NCI-H345 treated with DMSO at 0.1 percent for 48 hours (cell line): ENCODE data around the gene SLIT3.
"Not testable (repeated sequence)": the region's sequence is repeated elsewhere in the genome, so short reads cannot be mapped to it uniquely, and the experiment has no call there.

Experiments
- DNase-seq: peaks from one replicate; lab custom pipeline; 2025; ENCODE audit not compliant: unreplicated experiment; lab: John Stamatoyannopoulos, UW

SLIT3 gene

GRCh38 chr5:169222934-169223594, 77.9 kb downstream of the SLIT3 start:
- no peak for DNase-seq

GRCh38 chr5:169221519-169221918, 79.4 kb downstream of the SLIT3 start:
- DNase-seq, result no peak

DNA sequence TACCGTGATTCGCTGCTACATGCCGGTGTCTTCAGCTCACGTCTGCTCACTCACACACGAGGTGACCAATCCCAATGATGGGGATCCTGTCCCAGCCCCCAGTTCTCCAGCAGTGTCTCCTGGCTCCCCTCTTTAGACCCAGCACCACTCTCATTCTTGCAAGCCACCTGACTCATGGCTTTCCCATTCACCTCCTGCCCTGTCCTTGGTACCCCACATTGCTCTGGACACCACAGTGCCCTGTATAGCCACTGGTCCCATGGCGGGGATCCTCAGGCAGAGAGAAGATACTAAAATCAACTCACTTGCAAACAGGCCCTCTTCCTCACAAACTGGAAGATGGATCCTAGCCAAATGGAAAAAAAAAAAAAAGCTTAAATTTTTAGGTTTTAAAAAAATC, 81.0 kb downstream of the SLIT3 start:
- DNase-seq, result no peak

DNA sequence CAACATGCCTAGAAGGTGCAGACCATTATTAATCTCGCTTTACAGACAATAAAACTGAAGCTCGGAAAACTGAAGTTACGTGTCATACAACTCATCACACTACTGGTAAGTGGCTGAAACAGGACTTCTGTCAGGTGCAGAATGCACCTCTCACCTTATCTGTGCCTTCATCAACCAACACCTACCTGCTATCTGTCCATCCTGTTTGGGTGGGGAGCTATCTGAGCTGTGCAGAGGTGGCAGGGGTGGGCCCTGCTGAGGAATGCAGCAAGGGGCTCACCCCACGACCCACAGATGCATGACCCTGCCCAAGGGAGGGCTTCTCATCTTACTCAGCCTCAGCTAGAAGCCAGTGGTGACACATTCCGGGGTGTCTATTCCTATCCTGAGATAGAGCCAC, 81.6 kb downstream of the SLIT3 start:
- DNase-seq, result no peak

DNA sequence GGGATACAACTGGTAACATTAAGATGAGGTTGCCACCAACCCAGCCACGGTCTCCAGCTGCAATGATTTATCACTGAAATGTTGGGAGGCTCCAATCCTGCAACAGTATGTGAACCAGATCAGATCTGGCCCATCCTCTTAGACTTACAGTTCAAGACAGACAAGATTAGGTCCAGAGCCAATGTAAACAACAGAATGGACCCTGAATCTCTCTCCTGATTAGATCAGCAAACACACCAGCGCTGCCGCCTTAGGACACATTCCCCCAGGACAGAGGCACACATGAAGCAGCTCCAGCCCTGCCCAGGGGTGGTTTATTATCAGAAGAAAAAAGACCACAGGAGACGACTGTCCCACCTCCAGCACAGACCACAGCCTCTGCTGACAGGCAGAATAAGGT, 82.1 kb downstream of the SLIT3 start:
- no peak for DNase-seq

- no peak for DNase-seq
Measured at GRCh38 chr5:169218176-169218575, 82.8 kb downstream of the SLIT3 start.

GRCh38 chr5:169216866-169217265, 84.1 kb downstream of the SLIT3 start:
- no peak for DNase-seq

- no peak for DNase-seq
Measured at GRCh38 chr5:169213479-169213878, 87.5 kb downstream of the SLIT3 start.

DNA sequence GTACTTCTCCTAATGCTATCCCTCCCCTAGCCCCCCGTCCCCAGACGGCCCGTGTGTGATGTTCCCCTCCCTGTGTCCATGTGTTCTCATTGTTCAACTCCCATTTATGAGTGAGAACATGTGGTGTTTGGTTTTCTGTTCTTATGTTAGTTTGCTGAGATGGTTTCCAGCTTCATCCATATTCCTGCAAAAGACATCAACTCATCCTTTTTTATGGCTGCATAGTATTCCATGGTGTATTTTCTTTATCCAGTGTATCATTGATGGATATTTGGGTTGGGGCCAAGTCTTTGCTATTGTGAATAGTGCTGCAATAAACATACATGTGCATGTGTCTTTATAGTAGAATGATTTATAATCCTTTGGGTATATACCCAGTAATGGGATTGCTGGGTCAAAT, 89.2 kb downstream of the SLIT3 start:
- not testable (repeated sequence) for DNase-seq

GRCh38 chr5:169204788-169205400, 96.0 kb downstream of the SLIT3 start:
- no peak for DNase-seq

DNA sequence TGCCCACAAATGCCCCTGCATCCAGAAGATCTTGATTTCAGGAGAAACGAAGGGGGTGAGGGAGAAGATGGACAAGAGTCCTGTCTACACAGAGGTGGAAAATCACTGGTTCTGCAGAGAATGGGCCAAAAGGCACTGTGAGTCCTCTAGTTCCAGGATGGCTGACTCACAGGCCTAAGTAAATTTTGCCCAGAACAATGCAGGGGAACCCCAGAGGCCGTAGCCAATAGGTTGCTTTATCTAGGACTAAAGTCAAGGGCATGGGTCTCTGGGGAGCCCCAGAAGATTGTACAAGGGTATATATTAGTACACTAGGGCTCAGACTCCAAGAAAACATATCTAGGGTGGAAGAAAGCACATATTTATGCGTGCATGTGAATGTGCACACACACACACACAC, 98.0 kb downstream of the SLIT3 start:
- no peak for DNase-seq

DNA sequence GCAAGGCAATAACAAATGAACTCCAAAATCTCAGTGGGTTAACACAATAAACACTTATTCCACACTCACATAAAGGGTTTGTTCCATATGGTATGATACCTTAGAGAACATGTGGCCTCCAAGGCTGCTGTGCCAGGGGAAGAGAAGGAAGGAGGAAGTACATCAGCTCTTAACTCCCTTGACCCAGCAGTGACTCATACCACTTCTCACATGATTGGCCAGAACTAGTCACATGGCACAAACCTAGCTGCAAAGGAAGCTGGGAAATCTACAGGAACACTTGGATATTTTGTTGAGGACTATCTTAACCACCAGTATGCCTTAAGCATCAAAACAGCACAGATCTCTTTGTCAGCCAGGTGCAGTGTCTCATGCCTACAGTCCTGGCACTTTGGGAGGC, 99.3 kb downstream of the SLIT3 start:
- DNase-seq, result no peak

DNA sequence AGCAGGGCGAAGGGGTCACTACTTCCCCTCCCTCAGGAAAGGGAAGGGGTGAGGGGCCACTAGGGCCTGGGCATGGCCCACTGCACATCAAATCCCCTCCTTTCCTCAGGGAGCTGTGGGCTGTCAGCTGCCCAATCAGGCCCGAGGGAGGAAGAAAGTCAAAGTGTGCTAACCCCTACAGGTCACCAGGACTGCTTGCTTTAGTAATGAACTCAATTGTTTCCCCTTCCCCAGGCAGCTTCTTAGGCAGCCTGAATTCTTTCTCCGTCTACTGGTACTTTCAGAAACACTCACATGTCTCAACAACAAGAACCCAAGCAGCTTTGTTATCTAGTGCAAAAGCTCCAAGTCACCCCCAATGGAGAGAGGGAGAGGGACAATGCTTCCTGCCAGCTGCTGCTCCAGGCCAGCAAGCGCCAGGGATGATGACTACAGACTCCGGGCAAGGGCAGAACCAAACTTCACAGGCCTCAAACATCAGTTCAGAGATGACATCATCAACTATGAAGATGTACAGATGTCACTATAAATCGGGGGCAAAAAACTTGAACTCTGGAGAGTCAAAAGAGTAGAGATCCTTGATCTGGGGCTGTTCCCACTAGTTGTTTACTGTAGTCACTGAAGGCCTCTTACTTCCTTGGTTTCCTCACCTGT, 100.7 kb downstream of the SLIT3 start:
- no peak for DNase-seq

DNA sequence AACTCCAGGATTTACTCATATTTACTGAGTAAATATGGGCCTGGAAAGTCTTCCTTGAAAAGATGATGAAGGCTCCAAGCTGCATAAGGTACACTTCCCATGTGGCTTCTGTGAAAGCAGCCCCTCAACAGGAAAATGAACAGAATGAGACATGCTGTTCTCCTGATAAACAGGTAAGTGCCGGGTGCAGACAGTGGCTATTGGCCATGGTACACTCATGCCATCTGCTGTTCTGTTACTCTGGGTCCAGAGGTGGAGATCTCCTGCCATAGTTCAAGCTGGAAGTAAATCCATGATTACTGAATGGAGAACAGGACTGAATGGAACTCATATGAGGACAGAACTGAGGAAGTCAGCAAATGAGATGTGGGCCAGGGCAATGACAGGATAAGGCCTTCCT, 103.6 kb downstream of the SLIT3 start:
- peak; percentile 6 for DNase-seq

- no peak for DNase-seq
Measured at GRCh38 chr5:169196059-169196458, 104.9 kb downstream of the SLIT3 start.

DNA sequence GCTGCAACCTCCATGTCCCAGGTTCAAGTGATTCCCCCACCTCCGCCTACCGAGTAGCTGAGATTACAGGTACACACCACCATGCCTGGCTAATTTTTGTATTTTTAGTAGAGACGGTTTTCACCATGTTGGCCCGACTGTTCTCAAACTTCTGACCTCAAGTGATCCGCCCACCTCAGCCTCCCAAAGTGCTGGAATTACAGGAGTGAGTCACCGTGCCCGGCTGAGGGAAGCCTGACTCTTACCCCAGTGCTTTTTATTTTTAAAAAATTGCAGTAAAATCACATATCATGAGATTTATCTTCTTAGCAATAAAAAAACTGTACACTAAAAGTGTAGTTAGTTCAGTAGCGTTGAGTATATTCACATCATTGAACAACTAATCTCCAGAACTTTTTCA, 105.3 kb downstream of the SLIT3 start:
- DNase-seq, result no peak

GRCh38 chr5:169192536-169192935, 108.4 kb downstream of the SLIT3 start:
- no peak for DNase-seq

GRCh38 chr5:169190849-169191248, 110.1 kb downstream of the SLIT3 start:
- peak; percentile 79 for DNase-seq

GRCh38 chr5:169185626-169186025, 115.3 kb downstream of the SLIT3 start:
- DNase-seq, result no peak

DNA sequence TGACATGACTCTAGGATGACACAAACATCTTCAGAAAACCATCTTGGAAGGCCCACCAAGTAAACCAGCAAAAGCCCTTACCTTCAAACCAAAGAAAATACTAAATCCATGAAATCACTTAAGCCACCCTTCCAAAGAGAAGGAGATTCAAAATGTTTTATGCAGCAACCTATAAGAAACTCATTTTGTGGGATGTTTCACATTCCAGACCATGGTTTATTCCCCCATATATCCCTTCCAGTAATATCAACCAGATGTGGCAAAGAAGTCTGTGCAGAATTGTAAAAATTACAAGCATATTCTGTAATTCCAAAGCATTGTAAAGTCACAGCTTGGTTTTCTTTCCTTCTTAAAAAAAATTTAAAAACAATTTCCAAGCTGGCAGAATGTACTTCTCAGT, 117.4 kb downstream of the SLIT3 start:
- no peak for DNase-seq

GRCh38 chr5:169182797-169183196, 118.1 kb downstream of the SLIT3 start:
- no peak for DNase-seq

GRCh38 chr5:169181814-169182213, 119.1 kb downstream of the SLIT3 start:
- no peak for DNase-seq

DNA sequence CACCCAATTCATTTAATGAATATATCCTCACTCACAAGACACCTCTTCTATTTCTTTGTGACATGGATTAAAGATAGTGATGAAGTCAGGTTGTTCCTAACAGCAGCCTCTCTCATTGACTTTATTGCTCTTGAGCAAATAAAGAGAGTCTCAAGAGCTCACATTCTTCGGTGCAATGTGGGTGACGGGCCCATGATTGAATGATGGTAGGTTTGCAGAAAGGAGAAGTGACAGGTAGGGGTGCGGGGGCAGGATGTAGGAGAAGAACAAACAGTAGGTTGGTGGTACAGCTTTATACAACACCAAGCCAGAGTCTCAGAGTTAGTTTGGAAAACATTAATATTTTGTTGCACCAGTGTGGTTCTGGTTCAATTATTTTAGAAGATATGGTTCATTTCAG, 122.2 kb downstream of the SLIT3 start:
- no peak for DNase-seq
